ENCODE results near the gene TBC1D22A. TPM values are rescaled to one million over a fixed set of nuclear protein-coding genes. Genes with fewer than 3 reads are reported as not detected.

TBC1D22A gene
- total RNA-seq, 1 experiment from 2014 or later = 26.0 TPM

DNA sequence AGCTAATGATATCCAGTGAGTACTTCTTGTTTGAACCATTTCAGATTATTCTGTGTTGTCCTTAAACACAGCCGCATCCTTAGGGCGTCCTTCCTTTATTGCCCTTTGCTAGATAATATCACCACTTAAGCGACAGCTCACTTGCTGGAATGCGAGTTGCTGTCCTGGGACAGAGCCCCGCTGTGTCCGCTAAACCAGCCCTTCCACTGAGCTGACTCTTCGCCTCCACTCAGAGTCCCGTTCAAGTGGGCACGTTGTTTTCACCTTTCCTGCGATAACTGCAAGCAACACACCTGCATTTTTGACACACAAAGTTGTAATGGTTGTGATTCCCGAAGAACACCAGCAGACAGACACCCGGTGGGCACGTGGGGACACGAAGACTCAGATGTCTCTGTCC, 140.0 kb downstream of the TBC1D22A start:
- POLR2A ChIA-PET = no interaction called here
- Mint-ChIP-seq H3K4me1 (ENCODE audit: insufficient read depth, unreplicated experiment) (no peaks in the 10 kb centered on the region), H3K9me3 (ENCODE audit: unreplicated experiment) (no peaks in the 10 kb centered on the region), H3K36me3 (ENCODE audit: insufficient read depth, unreplicated experiment) (no peaks in the 10 kb centered on the region), H3K27ac (ENCODE audit: low read depth, unreplicated experiment) (no peak overlapping the region), H3K27me3 (ENCODE audit: insufficient read depth, unreplicated experiment) (no peaks in the 10 kb centered on the region), H3K4me3 (ENCODE audit: unreplicated experiment) (no peak overlapping the region)
- BruUV-seq (replicated peaks) = no TSS peak
- CTCF ChIA-PET = interaction anchor here (1.1 to 1.6 kb wide), 2 partner anchors 104 to 1589 kb away, joined by 3 to 4 read pairs; no protein-coding TSS in a partner anchor
- intact Hi-C loops (cut with micrococcal nuclease) = no loop called here
- DNase-seq (ENCODE audit: unreplicated experiment) = no peak
- TF ChIP-seq, protein P1, sequence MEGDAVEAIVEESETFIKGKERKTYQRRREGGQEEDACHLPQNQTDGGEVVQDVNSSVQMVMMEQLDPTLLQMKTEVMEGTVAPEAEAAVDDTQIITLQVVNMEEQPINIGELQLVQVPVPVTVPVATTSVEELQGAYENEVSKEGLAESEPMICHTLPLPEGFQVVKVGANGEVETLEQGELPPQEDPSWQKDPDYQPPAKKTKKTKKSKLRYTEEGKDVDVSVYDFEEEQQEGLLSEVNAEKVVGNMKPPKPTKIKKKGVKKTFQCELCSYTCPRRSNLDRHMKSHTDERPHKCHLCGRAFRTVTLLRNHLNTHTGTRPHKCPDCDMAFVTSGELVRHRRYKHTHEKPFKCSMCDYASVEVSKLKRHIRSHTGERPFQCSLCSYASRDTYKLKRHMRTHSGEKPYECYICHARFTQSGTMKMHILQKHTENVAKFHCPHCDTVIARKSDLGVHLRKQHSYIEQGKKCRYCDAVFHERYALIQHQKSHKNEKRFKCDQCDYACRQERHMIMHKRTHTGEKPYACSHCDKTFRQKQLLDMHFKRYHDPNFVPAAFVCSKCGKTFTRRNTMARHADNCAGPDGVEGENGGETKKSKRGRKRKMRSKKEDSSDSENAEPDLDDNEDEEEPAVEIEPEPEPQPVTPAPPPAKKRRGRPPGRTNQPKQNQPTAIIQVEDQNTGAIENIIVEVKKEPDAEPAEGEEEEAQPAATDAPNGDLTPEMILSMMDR (IDR thresholded peaks at IDR 0.05; ENCODE audit: unreplicated experiment) = no peak

DNA sequence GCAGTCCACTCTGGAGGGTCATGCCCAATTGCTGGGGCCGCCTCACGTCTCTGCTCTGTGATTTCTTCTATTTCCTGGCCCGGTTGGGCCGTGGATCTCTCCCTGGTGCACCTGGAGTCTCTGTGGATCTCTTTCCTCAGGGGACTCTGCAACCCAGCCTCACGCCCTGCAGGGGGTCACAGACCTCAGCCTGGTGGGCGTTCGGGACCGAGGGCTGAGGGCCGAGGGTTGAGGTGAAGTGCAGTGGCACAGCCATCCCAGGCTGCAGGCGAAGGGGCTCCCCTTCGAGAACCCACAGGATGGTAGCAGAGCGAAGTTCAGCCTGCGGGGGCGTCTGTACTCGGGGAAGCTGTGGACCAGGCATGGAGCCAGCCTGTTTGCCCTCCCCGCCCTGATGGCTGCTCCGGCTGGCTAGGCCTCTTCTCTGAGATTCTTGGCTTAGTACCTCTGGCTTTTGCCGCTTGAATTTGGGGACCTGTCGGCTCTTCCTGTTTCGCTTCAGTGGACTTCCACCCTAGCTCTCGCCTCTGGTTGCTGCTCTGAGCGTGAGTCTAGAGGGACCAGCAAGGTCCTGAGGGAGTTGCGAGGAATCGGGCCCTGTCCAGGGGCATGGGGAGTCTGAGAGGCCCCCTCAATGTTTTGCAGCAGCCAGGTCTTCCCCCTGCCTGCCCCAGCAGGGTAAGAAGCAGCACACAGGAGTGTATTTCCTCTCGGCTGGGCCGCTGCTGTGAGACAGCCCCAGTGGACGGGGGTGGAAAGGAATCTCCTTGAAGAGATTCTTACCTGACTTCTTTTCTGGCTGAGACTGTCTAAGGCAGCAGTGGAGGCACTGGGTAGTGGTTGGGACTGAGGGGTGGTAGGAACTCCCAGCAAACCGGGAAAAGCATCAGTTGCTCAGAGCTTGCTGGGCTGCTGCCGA, 140.8 kb downstream of the TBC1D22A start:
- intact Hi-C loops (cut with micrococcal nuclease) = no loop called here
- POLR2A ChIA-PET = no interaction called here
- TF ChIP-seq, protein P1 (IDR thresholded peaks at IDR 0.05; ENCODE audit: unreplicated experiment) = no peak
- no TSS peak for BruUV-seq (replicated peaks)
- Mint-ChIP-seq H3K36me3 (ENCODE audit: insufficient read depth, unreplicated experiment) (peaks cover 4% of the 10 kb centered on the region), H3K4me1 (ENCODE audit: insufficient read depth, unreplicated experiment) (no peaks in the 10 kb centered on the region), H3K27ac (ENCODE audit: low read depth, unreplicated experiment) (no peak overlapping the region), H3K27me3 (ENCODE audit: insufficient read depth, unreplicated experiment) (no peaks in the 10 kb centered on the region), H3K4me3 (ENCODE audit: unreplicated experiment) (no peak overlapping the region), H3K9me3 (ENCODE audit: unreplicated experiment) (no peaks in the 10 kb centered on the region)
- CTCF ChIA-PET = interaction anchor here (0.6 to 1.6 kb wide), 4 partner anchors 99 to 237 kb away, joined by 3 to 4 read pairs (median 3); no protein-coding TSS in a partner anchor
- DNase-seq (ENCODE audit: unreplicated experiment) = no peak

DNA sequence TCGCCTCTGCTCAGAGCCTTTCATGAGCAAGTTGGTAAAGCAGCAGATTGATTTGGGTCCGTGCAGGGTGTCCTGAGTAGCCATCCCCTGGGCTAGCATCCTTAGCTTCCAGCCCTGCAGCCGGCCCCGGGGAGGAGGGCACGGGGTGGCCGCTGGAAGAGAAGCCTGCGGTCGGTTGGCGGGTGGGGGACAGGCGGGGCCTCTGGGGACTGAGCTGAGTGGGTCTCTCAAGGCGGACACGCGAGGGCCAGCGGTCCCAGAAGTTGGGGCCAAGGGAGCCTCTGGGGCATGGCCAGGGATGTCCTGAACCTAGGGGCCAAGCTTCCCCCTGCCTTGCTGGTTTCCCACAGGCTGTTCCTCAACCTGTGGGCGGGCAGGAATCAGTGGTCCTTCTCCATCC, 143.0 kb downstream of the TBC1D22A start:
- no TSS peak for BruUV-seq (replicated peaks)
- DNase-seq (ENCODE audit: unreplicated experiment) = no peak
- no peak overlapping the region for H3K27ac Mint-ChIP-seq (ENCODE audit: low read depth, unreplicated experiment)
- CTCF ChIA-PET = no interaction called here
- H3K4me1 Mint-ChIP-seq (ENCODE audit: insufficient read depth, unreplicated experiment) = peaks cover 3% of the 10 kb centered on the region
- peaks cover 4% of the 10 kb centered on the region for H3K36me3 Mint-ChIP-seq (ENCODE audit: insufficient read depth, unreplicated experiment)
- H3K27me3 Mint-ChIP-seq (ENCODE audit: insufficient read depth, unreplicated experiment) = no peaks in the 10 kb centered on the region
- TF ChIP-seq, protein P1 (IDR thresholded peaks at IDR 0.05; ENCODE audit: unreplicated experiment) = no peak
- POLR2A ChIA-PET = no interaction called here
- no peak overlapping the region for H3K4me3 Mint-ChIP-seq (ENCODE audit: unreplicated experiment)
- intact Hi-C loops (cut with micrococcal nuclease) = no loop called here
- H3K9me3 Mint-ChIP-seq (ENCODE audit: unreplicated experiment) = no peaks in the 10 kb centered on the region

DNA sequence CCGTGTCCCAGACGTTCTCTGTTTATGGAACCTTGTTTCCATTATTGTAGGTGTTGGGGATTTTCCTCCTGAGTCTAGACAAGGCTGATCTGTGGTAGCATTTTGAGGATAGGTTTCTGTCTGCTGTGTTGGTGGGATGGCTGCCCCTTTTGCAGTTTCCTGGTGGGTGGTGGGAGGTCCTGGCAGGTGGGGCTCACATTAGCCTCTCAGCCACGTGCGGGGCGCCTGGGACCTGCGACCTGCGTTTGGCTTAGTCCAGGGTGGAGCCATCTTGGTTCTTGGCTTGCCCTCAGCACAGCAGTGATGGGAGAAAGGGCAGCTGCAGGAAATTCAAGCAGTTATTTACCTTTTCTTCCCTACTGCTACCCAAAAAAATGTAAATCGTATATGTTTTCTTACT, 143.4 kb downstream of the TBC1D22A start:
- no TSS peak for BruUV-seq (replicated peaks)
- ChIA-PET CTCF (no interaction called here), POLR2A (no interaction called here)
- DNase-seq (ENCODE audit: unreplicated experiment) = no peak
- peaks cover 6% of the 10 kb centered on the region for H3K36me3 Mint-ChIP-seq (ENCODE audit: insufficient read depth, unreplicated experiment)
- H3K4me1 Mint-ChIP-seq (ENCODE audit: insufficient read depth, unreplicated experiment) = peaks cover 5% of the 10 kb centered on the region
- TF ChIP-seq, protein P1 (IDR thresholded peaks at IDR 0.05; ENCODE audit: unreplicated experiment) = no peak
- no peaks in the 10 kb centered on the region for H3K9me3 Mint-ChIP-seq (ENCODE audit: unreplicated experiment)
- no peaks in the 10 kb centered on the region for H3K27me3 Mint-ChIP-seq (ENCODE audit: insufficient read depth, unreplicated experiment)
- intact Hi-C loops (cut with micrococcal nuclease) = no loop called here
- H3K4me3 Mint-ChIP-seq (ENCODE audit: unreplicated experiment) = no peak overlapping the region
- H3K27ac Mint-ChIP-seq (ENCODE audit: low read depth, unreplicated experiment) = no peak overlapping the region
